ENCODE measurements around the gene RYR1. TPM values are rescaled to one million over a fixed set of nuclear protein-coding genes. Genes with fewer than 3 reads are reported as not detected.
A peak's percentile ranks its signal among the peaks of the same experiment; 100 is the strongest.
"Not testable (repeated sequence)": the region's sequence is repeated elsewhere in the genome, so short reads cannot be mapped to it uniquely, and the experiment has no call there.

The RYR1 gene
- total RNA-seq, 1 donor: under 0.01 TPM

DNA sequence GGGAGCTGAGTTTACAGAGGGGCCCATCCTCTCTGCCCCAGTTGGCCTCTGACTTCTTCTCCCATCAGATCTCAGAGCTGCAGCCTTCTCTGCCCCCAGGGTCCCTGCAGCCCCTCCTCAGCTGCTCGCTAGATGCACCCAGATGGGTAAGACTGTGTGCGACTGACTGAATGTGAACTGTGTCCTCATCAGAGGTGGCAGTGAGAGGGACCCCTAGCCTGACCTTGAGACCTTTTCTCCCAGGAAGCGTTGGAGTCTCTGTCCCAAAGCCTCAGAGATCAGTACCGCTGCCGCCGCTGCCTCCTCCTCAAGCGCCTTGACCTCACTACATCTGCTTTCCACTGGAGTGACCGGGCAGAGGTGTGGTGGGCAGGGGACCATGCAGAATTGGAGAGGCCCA lies 28.2 kb upstream of the RYR1 start:
- Histone ChIP-seq H3K36me3 (ENCODE audit: insufficient read depth, low read length) (peaks cover 14% of the 10 kb centered on the region), H3K27ac (ENCODE audit: low read depth, low read length) (no peak overlapping the region), H3K9me3 (ENCODE audit: low read depth, low read length) (no peaks in the 10 kb centered on the region), H3K27me3 (ENCODE audit: insufficient read depth, low read length) (no peaks in the 10 kb centered on the region), H4K20me1 (ENCODE audit: insufficient read depth, low read length) (no peaks in the 10 kb centered on the region), H3K4me1 (ENCODE audit: insufficient read depth, low read length) (peaks cover 4% of the 10 kb centered on the region), H2AFZ (ENCODE audit: low read length) (no peak overlapping the region), H3K4me2 (ENCODE audit: insufficient read depth, low read length) (no peak overlapping the region), H3K4me3 (ENCODE audit: insufficient read depth, low read length) (no peak overlapping the region), H3K79me2 (ENCODE audit: insufficient read depth, low read length) (no peaks in the 10 kb centered on the region)
- TF ChIP-seq, protein P1, sequence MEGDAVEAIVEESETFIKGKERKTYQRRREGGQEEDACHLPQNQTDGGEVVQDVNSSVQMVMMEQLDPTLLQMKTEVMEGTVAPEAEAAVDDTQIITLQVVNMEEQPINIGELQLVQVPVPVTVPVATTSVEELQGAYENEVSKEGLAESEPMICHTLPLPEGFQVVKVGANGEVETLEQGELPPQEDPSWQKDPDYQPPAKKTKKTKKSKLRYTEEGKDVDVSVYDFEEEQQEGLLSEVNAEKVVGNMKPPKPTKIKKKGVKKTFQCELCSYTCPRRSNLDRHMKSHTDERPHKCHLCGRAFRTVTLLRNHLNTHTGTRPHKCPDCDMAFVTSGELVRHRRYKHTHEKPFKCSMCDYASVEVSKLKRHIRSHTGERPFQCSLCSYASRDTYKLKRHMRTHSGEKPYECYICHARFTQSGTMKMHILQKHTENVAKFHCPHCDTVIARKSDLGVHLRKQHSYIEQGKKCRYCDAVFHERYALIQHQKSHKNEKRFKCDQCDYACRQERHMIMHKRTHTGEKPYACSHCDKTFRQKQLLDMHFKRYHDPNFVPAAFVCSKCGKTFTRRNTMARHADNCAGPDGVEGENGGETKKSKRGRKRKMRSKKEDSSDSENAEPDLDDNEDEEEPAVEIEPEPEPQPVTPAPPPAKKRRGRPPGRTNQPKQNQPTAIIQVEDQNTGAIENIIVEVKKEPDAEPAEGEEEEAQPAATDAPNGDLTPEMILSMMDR (IDR thresholded peaks at IDR 0.05; ENCODE audit: extremely low read depth, low read depth, low read length): no peak
- DNase-seq (ENCODE audit: insufficient read length, low spot score, missing footprints): peak; percentile 71

DNA sequence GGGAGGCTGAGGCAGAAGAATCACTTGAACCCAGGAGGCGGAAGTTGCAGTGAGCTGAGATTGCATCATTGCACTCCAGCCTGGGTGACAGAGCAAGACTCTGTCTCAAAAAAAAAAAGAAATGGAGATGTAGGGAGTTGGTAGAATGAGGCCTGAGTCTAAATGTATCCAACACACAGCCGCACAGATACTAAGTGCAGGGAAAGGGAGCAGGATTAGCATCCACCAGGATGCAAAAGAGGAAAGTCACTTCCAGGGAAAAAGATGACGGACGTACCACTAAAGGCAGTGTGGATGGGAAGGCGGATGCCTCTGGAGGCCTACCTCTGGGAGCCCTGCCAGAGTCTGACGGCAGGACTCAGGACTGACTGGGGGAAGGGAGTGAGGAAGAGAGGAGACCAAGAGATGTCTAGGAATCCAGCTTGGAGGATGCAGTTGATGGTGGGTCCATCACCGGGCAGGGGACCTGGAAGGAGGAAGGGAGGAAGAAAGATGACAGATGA lies 23.8 kb upstream of the RYR1 start:
- TF ChIP-seq, protein P1 (IDR thresholded peaks at IDR 0.05; ENCODE audit: extremely low read depth, low read depth, low read length): no peak
- H3K79me2 ChIP-seq (ENCODE audit: insufficient read depth, low read length): no peaks in the 10 kb centered on the region
- no peaks in the 10 kb centered on the region for H3K9me3 ChIP-seq (ENCODE audit: low read depth, low read length)
- no peak overlapping the region for H3K4me2 ChIP-seq (ENCODE audit: insufficient read depth, low read length)
- peak; percentile 87 for DNase-seq (ENCODE audit: insufficient read length, low spot score, missing footprints)
- H2AFZ ChIP-seq (ENCODE audit: low read length): no peak overlapping the region
- no peak overlapping the region for H3K27ac ChIP-seq (ENCODE audit: low read depth, low read length)
- H3K27me3 ChIP-seq (ENCODE audit: insufficient read depth, low read length): no peaks in the 10 kb centered on the region
- peaks cover 14% of the 10 kb centered on the region for H3K36me3 ChIP-seq (ENCODE audit: insufficient read depth, low read length)
- H4K20me1 ChIP-seq (ENCODE audit: insufficient read depth, low read length): no peaks in the 10 kb centered on the region
- H3K4me3 ChIP-seq (ENCODE audit: insufficient read depth, low read length): no peak overlapping the region
- no peaks in the 10 kb centered on the region for H3K4me1 ChIP-seq (ENCODE audit: insufficient read depth, low read length)

DNA sequence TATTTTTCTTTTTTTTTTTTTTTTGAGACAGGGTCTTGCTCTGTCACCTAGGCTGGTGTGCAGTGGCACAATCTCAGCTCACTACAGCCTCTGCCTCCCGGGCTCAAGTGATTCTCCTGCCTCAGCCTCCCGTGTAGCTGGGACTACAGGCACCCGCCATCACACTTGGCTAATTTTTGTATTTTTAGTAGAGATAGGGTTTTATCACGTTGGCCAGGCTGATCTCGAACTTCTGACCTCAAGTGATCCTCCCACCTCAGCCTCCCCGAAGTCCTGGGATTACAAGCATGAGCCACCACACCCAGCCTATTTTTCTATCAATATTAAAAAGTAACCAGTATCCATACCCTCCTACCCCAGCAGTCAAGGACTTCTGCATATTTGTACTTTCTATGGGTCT lies 23.1 kb upstream of the RYR1 start:
- H3K27ac ChIP-seq (ENCODE audit: low read depth, low read length); H3K79me2 ChIP-seq (ENCODE audit: insufficient read depth, low read length); H2AFZ ChIP-seq (ENCODE audit: low read length); H3K4me1 ChIP-seq (ENCODE audit: insufficient read depth, low read length); DNase-seq (ENCODE audit: insufficient read length, low spot score, missing footprints); H3K9me3 ChIP-seq (ENCODE audit: low read depth, low read length); H3K4me2 ChIP-seq (ENCODE audit: insufficient read depth, low read length); H4K20me1 ChIP-seq (ENCODE audit: insufficient read depth, low read length); H3K27me3 ChIP-seq (ENCODE audit: insufficient read depth, low read length); H3K4me3 ChIP-seq (ENCODE audit: insufficient read depth, low read length): not testable (repeated sequence)
- H3K36me3 ChIP-seq (ENCODE audit: insufficient read depth, low read length): peaks cover 11% of the 10 kb centered on the region

DNA sequence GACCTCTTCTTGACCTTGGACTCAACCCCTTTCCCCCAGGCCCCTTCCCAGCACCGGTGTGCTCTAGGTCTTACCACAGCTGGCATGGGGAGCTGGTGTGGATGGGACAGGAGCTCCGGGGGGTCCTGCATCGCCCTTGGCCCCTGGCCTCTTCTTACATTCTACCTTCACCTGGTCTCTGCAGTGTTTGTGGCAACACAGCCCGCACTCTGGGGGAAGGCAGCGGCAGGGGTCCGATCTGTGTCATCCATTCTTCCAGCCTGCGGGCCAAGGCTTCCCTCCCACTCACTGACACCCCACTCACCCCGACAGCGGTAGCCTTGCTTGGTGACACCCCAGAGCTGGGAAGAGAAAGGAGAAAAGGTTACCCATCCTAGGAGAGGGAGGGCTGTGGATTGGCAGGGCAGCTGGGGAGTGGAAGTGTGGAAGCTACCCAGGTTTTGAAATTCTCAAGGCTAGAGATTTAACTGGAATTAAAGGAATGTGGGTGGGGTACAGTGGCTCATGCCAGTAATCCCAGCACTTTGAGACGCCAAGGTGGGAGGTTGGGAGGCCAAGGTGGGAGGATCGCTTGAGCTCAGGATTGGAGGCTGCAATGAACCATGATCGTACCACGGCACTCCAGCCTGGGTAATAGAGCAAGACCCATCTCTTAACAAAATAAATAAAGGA lies 22.3 kb upstream of the RYR1 start:
- no peaks in the 10 kb centered on the region for H3K9me3 ChIP-seq (ENCODE audit: low read depth, low read length)
- H3K27ac ChIP-seq (ENCODE audit: low read depth, low read length): no peak overlapping the region
- H3K36me3 ChIP-seq (ENCODE audit: insufficient read depth, low read length): peaks cover 8% of the 10 kb centered on the region
- H3K4me1 ChIP-seq (ENCODE audit: insufficient read depth, low read length): no peaks in the 10 kb centered on the region
- peak; percentile 5 for DNase-seq (ENCODE audit: insufficient read length, low spot score, missing footprints)
- TF ChIP-seq, protein P1 (IDR thresholded peaks at IDR 0.05; ENCODE audit: extremely low read depth, low read depth, low read length): no peak
- no peaks in the 10 kb centered on the region for H4K20me1 ChIP-seq (ENCODE audit: insufficient read depth, low read length)
- no peak overlapping the region for H3K4me3 ChIP-seq (ENCODE audit: insufficient read depth, low read length)
- H3K79me2 ChIP-seq (ENCODE audit: insufficient read depth, low read length): no peaks in the 10 kb centered on the region
- no peak overlapping the region for H3K4me2 ChIP-seq (ENCODE audit: insufficient read depth, low read length)
- no peak overlapping the region for H2AFZ ChIP-seq (ENCODE audit: low read length)
- H3K27me3 ChIP-seq (ENCODE audit: insufficient read depth, low read length): no peaks in the 10 kb centered on the region

DNA sequence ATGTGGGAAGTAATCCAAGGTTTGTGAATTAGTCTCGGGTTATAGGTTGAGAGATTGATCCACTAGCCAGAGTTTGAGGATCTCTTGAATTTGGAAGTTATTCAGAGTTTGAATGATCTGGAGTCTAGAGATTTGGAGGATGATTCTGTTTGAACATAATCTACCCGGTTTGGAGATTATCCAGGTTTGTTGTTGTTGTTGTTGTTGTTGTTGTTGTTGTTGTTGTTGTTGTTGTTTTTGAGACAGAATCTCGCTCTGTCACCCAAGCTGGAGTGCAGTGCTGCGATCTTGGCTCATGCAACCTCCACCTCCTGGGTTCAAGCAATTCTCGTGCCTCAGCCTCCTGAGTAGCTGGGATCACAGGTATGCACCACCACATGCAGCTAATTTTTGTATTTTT lies 21.6 kb upstream of the RYR1 start:
- DNase-seq (ENCODE audit: insufficient read length, low spot score, missing footprints): peak; percentile 44
- not testable (repeated sequence) for H2AFZ ChIP-seq (ENCODE audit: low read length); H3K4me1 ChIP-seq (ENCODE audit: insufficient read depth, low read length); H3K9me3 ChIP-seq (ENCODE audit: low read depth, low read length); H4K20me1 ChIP-seq (ENCODE audit: insufficient read depth, low read length); H3K36me3 ChIP-seq (ENCODE audit: insufficient read depth, low read length); H3K79me2 ChIP-seq (ENCODE audit: insufficient read depth, low read length); H3K27ac ChIP-seq (ENCODE audit: low read depth, low read length); H3K4me2 ChIP-seq (ENCODE audit: insufficient read depth, low read length); H3K27me3 ChIP-seq (ENCODE audit: insufficient read depth, low read length); H3K4me3 ChIP-seq (ENCODE audit: insufficient read depth, low read length)
